ENCODE results near the gene CPAMD8. TPM values are rescaled to one million over a fixed set of nuclear protein-coding genes. Genes with fewer than 3 reads are reported as not detected.
A peak's percentile ranks its signal among the peaks of the same experiment; 100 is the strongest.

CPAMD8 gene
- polyA plus RNA-seq, 1 experiment: 0.38 TPM

- H3K9me3 ChIP-seq (ENCODE audit: control insufficient read depth, insufficient read depth, low read length): peaks cover 3% of the 10 kb centered on the region; the same call in 1 of the 2 replicates
- H3K27me3 ChIP-seq (ENCODE audit: control insufficient read depth, insufficient read depth, low read length): no peaks in the 10 kb centered on the region
- CTCF ChIA-PET: no interaction called here
- no peak overlapping the region for H3K4me3 ChIP-seq (ENCODE audit: low read depth, low read length)
- POLR2A ChIA-PET: interaction anchor here (1.0 kb wide), 1 partner anchor 27 kb away, joined by 9 read pairs; no protein-coding TSS in a partner anchor
- no peak overlapping the region for H3K27ac ChIP-seq (ENCODE audit: low read depth, low read length)
- no peak for DNase-seq (ENCODE audit: low read depth, low spot score)
- TF ChIP-seq CTCF (IDR thresholded peaks at IDR 0.05; ENCODE audit: low read depth, low read length): no peak
These were observed 167.0 kb downstream of the CPAMD8 start for GRCh38 chr19:16859626-16860025.

- POLR2A ChIA-PET: no interaction called here
- TF ChIP-seq CTCF (IDR thresholded peaks at IDR 0.05; ENCODE audit: low read depth, low read length): no peak
- peaks cover 6% of the 10 kb centered on the region; the same call in 1 of the 2 replicates for H3K9me3 ChIP-seq (ENCODE audit: control insufficient read depth, insufficient read depth, low read length)
- CTCF ChIA-PET: no interaction called here
- no peaks in the 10 kb centered on the region for H3K27me3 ChIP-seq (ENCODE audit: control insufficient read depth, insufficient read depth, low read length)
- no peak overlapping the region for H3K27ac ChIP-seq (ENCODE audit: low read depth, low read length)
- no peak for DNase-seq (ENCODE audit: low read depth, low spot score)
- H3K4me3 ChIP-seq (ENCODE audit: low read depth, low read length): no peak overlapping the region
These were observed 170.5 kb downstream of the CPAMD8 start for GRCh38 chr19:16856091-16856490.

GRCh38 chr19:16853066-16853465, 173.5 kb downstream of the CPAMD8 start:
- DNase-seq (ENCODE audit: low read depth, low spot score): no peak
- Histone ChIP-seq H3K27me3 (ENCODE audit: control insufficient read depth, insufficient read depth, low read length) (no peaks in the 10 kb centered on the region), H3K9me3 (ENCODE audit: control insufficient read depth, insufficient read depth, low read length) (peaks cover 3% of the 10 kb centered on the region; the same call in 1 of the 2 replicates), H3K4me3 (ENCODE audit: low read depth, low read length) (no peak overlapping the region), H3K27ac (ENCODE audit: low read depth, low read length) (no peak overlapping the region)
- POLR2A ChIA-PET: no interaction called here
- no peak for TF ChIP-seq CTCF (IDR thresholded peaks at IDR 0.05; ENCODE audit: low read depth, low read length)
- CTCF ChIA-PET: no interaction called here

DNA sequence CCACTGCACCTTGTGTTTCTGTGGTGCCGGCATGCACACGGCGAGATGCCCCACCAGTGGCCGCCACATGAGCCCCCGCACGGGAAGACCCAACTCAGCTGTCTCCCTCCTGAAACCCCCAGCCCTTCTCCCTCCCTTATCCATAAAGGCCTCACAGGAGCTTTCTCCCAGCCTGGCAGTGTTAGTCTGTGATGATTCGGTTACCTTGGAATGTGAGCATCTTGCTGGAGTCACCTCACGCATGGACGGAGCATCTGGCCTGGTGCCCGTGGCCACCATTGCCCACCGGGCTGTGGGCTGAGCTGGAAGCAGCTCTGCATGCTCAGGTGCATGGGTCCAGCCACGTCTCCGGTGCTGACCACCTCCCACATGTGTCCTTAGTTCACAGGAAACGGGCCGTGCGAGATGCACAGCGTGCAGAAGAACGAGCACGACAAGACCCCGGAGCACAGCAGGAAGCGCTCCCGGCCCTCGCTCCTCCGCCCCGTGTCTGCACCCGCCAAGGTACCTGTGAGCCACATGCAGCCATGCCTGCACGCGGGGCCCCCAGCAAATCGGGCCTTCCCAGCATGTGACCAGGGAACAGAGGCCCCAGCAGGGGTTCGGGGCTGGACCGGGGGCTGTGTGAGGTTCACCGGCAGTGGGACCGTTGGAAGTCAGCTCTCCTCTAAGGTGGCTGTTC, 175.4 kb downstream of the CPAMD8 start:
- no peak for TF ChIP-seq CTCF (IDR thresholded peaks at IDR 0.05; ENCODE audit: low read depth, low read length)
- H3K4me3 ChIP-seq (ENCODE audit: low read depth, low read length): no peak overlapping the region
- ChIA-PET POLR2A (interaction anchor here (1.2 kb wide), 1 partner anchor 568 kb away, joined by 3 read pairs; the partner anchor contains the start of gene MVB12A), CTCF (no interaction called here)
- DNase-seq (ENCODE audit: low read depth, low spot score): peak; percentile 18
- no peaks in the 10 kb centered on the region for H3K27me3 ChIP-seq (ENCODE audit: control insufficient read depth, insufficient read depth, low read length)
- peaks cover 6% of the 10 kb centered on the region; the same call in 1 of the 2 replicates for H3K9me3 ChIP-seq (ENCODE audit: control insufficient read depth, insufficient read depth, low read length)
- H3K27ac ChIP-seq (ENCODE audit: low read depth, low read length): peak overlapping the region; percentile 70

GRCh38 chr19:16850133-16850532, 176.5 kb downstream of the CPAMD8 start:
- Histone ChIP-seq H3K27ac (ENCODE audit: low read depth, low read length) (peak overlapping the region; percentile 70), H3K27me3 (ENCODE audit: control insufficient read depth, insufficient read depth, low read length) (no peaks in the 10 kb centered on the region), H3K9me3 (ENCODE audit: control insufficient read depth, insufficient read depth, low read length) (peaks cover 6% of the 10 kb centered on the region; the same call in 1 of the 2 replicates), H3K4me3 (ENCODE audit: low read depth, low read length) (no peak overlapping the region)
- peak; percentile 6 for DNase-seq (ENCODE audit: low read depth, low spot score)
- POLR2A ChIA-PET: interaction anchor here (0.7 kb wide), 1 partner anchor 11 kb away, joined by 3 read pairs; no protein-coding TSS in a partner anchor
- CTCF ChIA-PET: no interaction called here
- TF ChIP-seq CTCF (IDR thresholded peaks at IDR 0.05; ENCODE audit: low read depth, low read length): no peak

Measured in AG04450 (cell line).